SK-N-MC (cell line): ENCODE results near the gene CIZ1.

Experiments used
- DNase-seq: peaks from one replicate; pipeline ENCODE4 v3.0.0-alpha.2; 2011; ENCODE audit warnings: low read depth, low spot score
- H3K27ac ChIP-seq: fragments of 200-600 bp; sonication (generic); 2 replicates; pipeline ENCODE4 v1.5.1; 2016; ENCODE audit warnings: mixed run types
- H3K36me3 ChIP-seq: fragments of 200-600 bp; sonication (generic); 2 replicates; pipeline ENCODE4 v1.6.1; 2017; ENCODE audit warnings: antibody characterized with exemption, low read length, mixed read lengths; ENCODE audit not compliant: insufficient read depth
- H3K4me3 ChIP-seq: fragments of 200-600 bp; sonication (generic); 2 replicates; pipeline ENCODE4 v1.5.1; 2016
- H3K9ac ChIP-seq: fragments of 200-600 bp; sonication (generic); 2 replicates; pipeline ENCODE4 v1.8.0; 2017; ENCODE audit warnings: mixed run types, mixed read lengths; ENCODE audit not compliant: insufficient read length
- H3K9me3 ChIP-seq: fragments of 200-600 bp; sonication (generic); 2 replicates; pipeline ENCODE4 v1.6.1; 2017; ENCODE audit warnings: low read depth, mild to moderate bottlenecking, antibody characterized with exemption, low read length, moderate library complexity, mixed read lengths
- EZH2 ChIP-seq: fragments of 200-600 bp; sonication (generic); IDR thresholded peaks from one replicate; pipeline ENCODE4 v1.6.1; 2017; ENCODE audit warnings: antibody characterized with exemption
- FOXP2 ChIP-seq: optimal IDR thresholded peaks from 2 replicates; pipeline ENCODE3; 2011; ENCODE audit warnings: mild to moderate bottlenecking, moderate library complexity; ENCODE audit not compliant: insufficient read depth; ENCODE audit errors: extremely low read length, control extremely low read depth
- POLR2AphosphoS5 ChIP-seq: IDR thresholded peaks from 2 replicates; pipeline ENCODE4 v1.6.1; 2012; ENCODE audit warnings: mild to moderate bottlenecking, low read depth, low read length, borderline replicate concordance

The CIZ1 gene

DNA sequence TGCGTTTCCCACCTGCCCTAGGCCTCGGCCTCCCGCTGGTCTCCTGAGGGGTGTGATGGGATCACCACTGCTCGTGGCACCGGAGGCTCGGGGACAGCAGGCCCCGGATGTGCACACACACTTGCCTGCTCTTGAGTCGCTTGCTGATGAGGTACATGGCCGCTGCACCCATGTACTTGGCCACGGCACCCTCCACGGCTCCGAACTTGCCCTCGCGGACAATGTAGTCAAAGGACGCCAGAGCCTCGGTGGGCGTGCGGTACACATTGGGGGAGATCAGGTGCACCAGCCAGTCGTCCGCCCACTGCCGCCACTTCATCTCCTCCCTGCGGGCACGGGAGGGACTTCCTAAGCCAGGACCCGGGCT, 68.6 kb downstream of the CIZ1 start:
- no peak overlapping the region for H3K4me3 ChIP-seq
- DNase-seq: no peak
- TF ChIP-seq EZH2: no peak
- no peak for TF ChIP-seq FOXP2
- TF ChIP-seq POLR2AphosphoS5: no peak
- H3K27ac ChIP-seq: no peak overlapping the region
- no peak overlapping the region for H3K9ac ChIP-seq
- H3K36me3 ChIP-seq: peaks cover 10% of the 10 kb centered on the region; the same call in 1 of the 2 replicates
- H3K9me3 ChIP-seq: no peaks in the 10 kb centered on the region

DNA sequence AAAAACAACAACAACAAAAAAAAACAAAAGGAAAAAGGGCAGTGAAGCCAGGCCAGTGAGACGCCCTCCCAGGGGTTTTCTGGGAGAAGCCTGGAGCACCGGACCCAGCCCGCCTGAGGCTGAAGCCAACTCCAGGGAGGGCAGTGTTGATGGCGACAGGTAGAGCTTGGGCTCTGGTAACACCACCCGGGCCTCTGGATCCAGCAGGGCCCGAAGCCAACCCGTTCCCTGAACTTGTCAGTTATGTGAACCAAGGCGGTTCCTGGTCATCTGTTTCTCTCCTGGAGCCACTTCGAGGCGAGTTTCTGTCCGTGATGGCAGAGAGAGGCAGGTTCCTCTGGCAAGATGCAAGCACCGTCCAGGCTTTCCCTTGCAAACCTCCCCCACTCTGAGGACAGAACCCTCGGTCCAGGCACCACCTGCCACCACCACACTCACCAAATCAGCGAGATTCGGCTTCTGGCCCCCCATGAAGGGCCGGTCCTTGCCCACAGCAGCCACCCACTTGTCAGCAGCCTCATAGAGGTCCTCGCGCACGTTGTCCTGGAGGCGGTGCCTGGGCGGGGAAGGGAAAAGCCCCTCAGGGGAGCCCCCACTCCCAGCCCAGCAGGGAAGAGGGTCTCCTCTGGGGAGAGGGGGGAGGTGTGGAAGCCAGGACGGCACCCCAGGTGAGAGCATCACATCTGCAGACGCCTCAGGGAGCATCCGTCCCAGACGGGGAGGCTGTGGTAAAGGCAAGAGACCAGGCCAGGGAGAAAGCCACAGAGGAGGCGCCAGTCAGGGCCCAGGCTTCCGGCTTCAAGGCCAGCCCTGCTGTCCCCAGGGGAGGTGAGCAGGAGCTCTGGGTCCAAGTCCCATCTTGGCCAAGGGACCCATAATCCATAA, 69.2 kb downstream of the CIZ1 start:
- no peaks in the 10 kb centered on the region for H3K9me3 ChIP-seq
- no peak overlapping the region for H3K27ac ChIP-seq
- H3K36me3 ChIP-seq: peaks cover 10% of the 10 kb centered on the region; the same call in 1 of the 2 replicates
- TF ChIP-seq FOXP2 (no peak), EZH2 (no peak), POLR2AphosphoS5 (no peak)
- no peak for DNase-seq
- no peak overlapping the region for H3K9ac ChIP-seq
- H3K4me3 ChIP-seq: no peak overlapping the region

DNA sequence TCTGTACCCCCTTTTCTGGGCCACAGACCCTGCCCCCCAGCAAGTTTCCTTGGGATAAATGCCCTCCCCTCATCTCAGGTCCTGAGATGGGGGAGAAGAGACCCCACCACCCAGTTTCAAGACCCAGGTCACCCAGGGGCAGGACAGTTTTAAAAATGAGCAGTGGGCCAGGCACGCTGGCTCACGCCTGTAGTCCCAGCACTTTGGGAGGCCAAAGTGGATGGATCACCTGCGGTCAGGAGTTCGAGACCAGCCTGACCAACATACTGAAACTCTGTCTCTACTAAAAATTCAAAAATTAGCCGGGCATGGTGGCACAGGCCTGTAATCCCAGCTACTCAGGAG, 69.9 kb downstream of the CIZ1 start:
- peaks cover 10% of the 10 kb centered on the region; the same call in 1 of the 2 replicates for H3K36me3 ChIP-seq
- no peak overlapping the region for H3K27ac ChIP-seq
- DNase-seq: no peak
- H3K4me3 ChIP-seq: no peak overlapping the region
- no peaks in the 10 kb centered on the region for H3K9me3 ChIP-seq
- no peak for TF ChIP-seq EZH2
- TF ChIP-seq FOXP2: no peak
- no peak for TF ChIP-seq POLR2AphosphoS5
- H3K9ac ChIP-seq: no peak overlapping the region

GRCh38 chr9:128120741-128121465, 70.5 kb downstream of the CIZ1 start:
- Histone ChIP-seq H3K27ac (no peak overlapping the region), H3K9me3 (no peaks in the 10 kb centered on the region), H3K4me3 (no peak overlapping the region), H3K36me3 (peaks cover 10% of the 10 kb centered on the region; the same call in 1 of the 2 replicates), H3K9ac (no peak overlapping the region)
- TF ChIP-seq FOXP2 (no peak), POLR2AphosphoS5 (no peak; the same call in 1 of the 2 replicates), EZH2 (no peak)
- DNase-seq: no peak

DNA sequence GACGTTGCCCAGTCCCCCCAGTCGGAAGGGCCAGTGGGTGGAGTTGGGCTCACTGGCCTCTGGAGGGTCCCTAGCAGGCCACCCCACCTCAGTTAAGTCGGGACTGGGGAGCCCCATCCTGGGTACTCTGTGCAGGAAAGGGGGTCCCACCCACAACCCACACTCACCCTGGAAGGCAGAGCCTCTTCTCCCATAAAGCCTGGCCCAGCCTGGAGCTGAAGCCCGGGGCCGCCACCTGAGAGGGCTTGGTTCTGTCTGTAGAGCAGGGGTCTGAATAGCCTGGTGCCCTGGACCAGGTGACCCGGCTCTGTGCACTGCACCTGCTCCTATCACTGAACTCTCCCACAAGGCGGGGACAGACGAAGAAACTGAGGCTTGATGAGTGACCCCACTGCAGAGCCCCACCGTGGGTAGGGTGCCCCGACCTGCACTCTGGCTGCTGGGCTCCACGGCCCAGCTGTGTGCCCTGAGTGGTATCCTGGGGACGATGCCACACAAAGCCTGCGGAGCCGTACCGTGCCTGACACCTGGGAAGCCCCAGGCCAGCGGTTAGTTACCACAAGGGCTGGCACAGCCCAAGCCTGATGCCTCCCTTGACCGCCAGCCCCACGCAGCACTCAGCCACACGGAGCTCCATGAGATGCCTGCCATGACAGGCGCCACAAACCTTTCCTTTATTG, 71.2 kb downstream of the CIZ1 start:
- no peak for DNase-seq
- TF ChIP-seq FOXP2: no peak
- TF ChIP-seq POLR2AphosphoS5: peak; percentile 17; the same call in 1 of the 2 replicates
- no peak for TF ChIP-seq EZH2
- Histone ChIP-seq H3K36me3 (peaks cover 10% of the 10 kb centered on the region; the same call in 1 of the 2 replicates), H3K4me3 (no peak overlapping the region), H3K27ac (no peak overlapping the region), H3K9ac (no peak overlapping the region), H3K9me3 (no peaks in the 10 kb centered on the region)

GRCh38 chr9:128118971-128119665, 72.3 kb downstream of the CIZ1 start:
- H3K9me3 ChIP-seq: no peaks in the 10 kb centered on the region
- TF ChIP-seq FOXP2 (no peak), POLR2AphosphoS5 (no peak), EZH2 (no peak)
- peaks cover 4% of the 10 kb centered on the region; the same call in 1 of the 2 replicates for H3K36me3 ChIP-seq
- no peak overlapping the region for H3K4me3 ChIP-seq
- no peak overlapping the region for H3K9ac ChIP-seq
- DNase-seq: no peak
- H3K27ac ChIP-seq: no peak overlapping the region

- TF ChIP-seq POLR2AphosphoS5 (no peak), EZH2 (no peak), FOXP2 (no peak)
- H3K9me3 ChIP-seq: no peaks in the 10 kb centered on the region
- DNase-seq: no peak
- no peak overlapping the region for H3K27ac ChIP-seq
- H3K36me3 ChIP-seq: peaks cover 2% of the 10 kb centered on the region; the same call in 1 of the 2 replicates
- H3K9ac ChIP-seq: no peak overlapping the region
- no peak overlapping the region for H3K4me3 ChIP-seq
These were observed 72.9 kb downstream of the CIZ1 start for GRCh38 chr9:128118472-128118857.
